Spleen (tissue), 7 donors: ENCODE measurements around the gene TRABD2B.

Source experiments
- POLR2A ChIP-seq, 3 donors: fragments of 450-650 bp; IDR thresholded peaks; one replicate each; pipeline ENCODE4 v1.5.1; 2017; ENCODE audit warnings: antibody characterized with exemption in 3 of 3, mild to moderate bottlenecking in 1 of 3
- TF ChIP-seq, protein P1 (sequence below), 11 experiments: fragments of 200-600 bp in 7 of 11; fragments of 450-650 bp in 4 of 11; sonication (generic) in 4 of 11; IDR thresholded peaks in 8 of 11; conservative IDR thresholded peaks in 3 of 11; 1 replicate in 7 of 11; 2 replicates in 4 of 11; pipeline versions ENCODE4 v1.4.0 to v1.8.0; 2016 to 2021; ENCODE audit warnings: antibody characterized with exemption in 11 of 11, inconsistent platforms in 4 of 11, mild to moderate bottlenecking in 1 of 11
- donor health status: DM: no; HTN: no; CAD: no; lungs with moderate emphysema.
- donor health status: DM: no; HTN: no; CAD: no.
- donor health status: DM: no; HTN: no; CAD: no.

DNA sequence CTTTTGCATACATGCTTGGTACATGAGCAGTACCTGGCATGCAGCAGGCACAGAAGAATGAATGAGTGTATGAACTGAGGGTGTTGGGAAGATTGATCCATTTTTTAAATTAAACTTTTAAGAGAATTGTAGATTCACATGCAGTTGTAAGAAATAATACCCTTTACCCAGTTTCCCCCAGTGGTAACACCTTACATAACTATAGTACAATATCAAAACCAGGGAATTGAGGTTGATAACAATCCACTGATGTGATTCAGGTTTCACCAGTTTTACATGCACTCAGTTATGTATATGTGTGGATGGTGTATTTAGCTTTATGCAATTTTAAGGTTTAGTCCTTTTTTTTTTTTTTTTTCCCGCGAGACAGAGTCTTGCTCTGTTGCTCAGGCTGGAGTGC, 20.5 kb downstream of the TRABD2B start:
- TF ChIP-seq, protein P1, sequence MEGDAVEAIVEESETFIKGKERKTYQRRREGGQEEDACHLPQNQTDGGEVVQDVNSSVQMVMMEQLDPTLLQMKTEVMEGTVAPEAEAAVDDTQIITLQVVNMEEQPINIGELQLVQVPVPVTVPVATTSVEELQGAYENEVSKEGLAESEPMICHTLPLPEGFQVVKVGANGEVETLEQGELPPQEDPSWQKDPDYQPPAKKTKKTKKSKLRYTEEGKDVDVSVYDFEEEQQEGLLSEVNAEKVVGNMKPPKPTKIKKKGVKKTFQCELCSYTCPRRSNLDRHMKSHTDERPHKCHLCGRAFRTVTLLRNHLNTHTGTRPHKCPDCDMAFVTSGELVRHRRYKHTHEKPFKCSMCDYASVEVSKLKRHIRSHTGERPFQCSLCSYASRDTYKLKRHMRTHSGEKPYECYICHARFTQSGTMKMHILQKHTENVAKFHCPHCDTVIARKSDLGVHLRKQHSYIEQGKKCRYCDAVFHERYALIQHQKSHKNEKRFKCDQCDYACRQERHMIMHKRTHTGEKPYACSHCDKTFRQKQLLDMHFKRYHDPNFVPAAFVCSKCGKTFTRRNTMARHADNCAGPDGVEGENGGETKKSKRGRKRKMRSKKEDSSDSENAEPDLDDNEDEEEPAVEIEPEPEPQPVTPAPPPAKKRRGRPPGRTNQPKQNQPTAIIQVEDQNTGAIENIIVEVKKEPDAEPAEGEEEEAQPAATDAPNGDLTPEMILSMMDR (IDR thresholded peaks at IDR 0.05 in 8 of 11, conservative IDR thresholded peaks at IDR 0.05 in 3 of 11), result no peak
- TF ChIP-seq POLR2A (IDR thresholded peaks at IDR 0.05), result no peak
